Heart left ventricle (tissue), 16 donors: ENCODE measurements around the gene CYB561A3. TPM values are rescaled to one million over a fixed set of nuclear protein-coding genes. Genes with fewer than 3 reads are reported as not detected.

Experiments
- ATAC-seq, 4 donors: fragments of 200-7000 bp; cut with Tn5 transposase; one replicate each; pipeline ENCODE4 v1.9.1; 2020 to 2022; ENCODE audit warnings: moderate library complexity in 4 of 4, mild to moderate bottlenecking in 3 of 4, moderate number of reproducible peaks in 1 of 4
- DNase-seq, 5 donors: peaks; one replicate each; pipeline ENCODE4 v3.0.0-alpha.2; 2020
- H3K27ac ChIP-seq, 12 donors: fragments of 200-600 bp; sonication (generic) in 4 of 12; one replicate each; pipeline versions ENCODE4 v1.5.0 to v1.8.0; 2016 to 2022; ENCODE audit warnings: mild to moderate bottlenecking in 2 of 12
- H3K27me3 ChIP-seq, 9 donors: fragments of 200-600 bp; sonication (generic) in 2 of 9; one replicate each; pipeline versions ENCODE4 v1.5.1 to v1.8.0; 2016 to 2022; ENCODE audit warnings: mild to moderate bottlenecking in 3 of 9
- H3K36me3 ChIP-seq, 9 donors: fragments of 200-600 bp; sonication (generic) in 2 of 9; one replicate each; pipeline versions ENCODE4 v1.5.0 to v1.8.0; 2018 to 2022; ENCODE audit warnings: mild to moderate bottlenecking in 2 of 9
- H3K4me1 ChIP-seq, 12 donors: fragments of 200-600 bp; sonication (generic) in 4 of 12; one replicate each; pipeline versions ENCODE4 v1.5.0 to v1.8.0; 2016 to 2022; ENCODE audit warnings: mild to moderate bottlenecking in 3 of 12
- H3K4me3 ChIP-seq, 12 donors: fragments of 200-600 bp; sonication (generic) in 4 of 12; one replicate each; pipeline versions ENCODE4 v1.5.0 to v1.8.0; 2017 to 2022; ENCODE audit warnings: mild to moderate bottlenecking in 9 of 12, moderate library complexity in 4 of 12
- H3K9me3 ChIP-seq, 12 donors: fragments of 200-600 bp; sonication (generic) in 4 of 12; one replicate each; pipeline versions ENCODE4 v1.5.0 to v1.8.0; 2016 to 2022; ENCODE audit warnings: mild to moderate bottlenecking in 1 of 12
- POLR2A ChIP-seq, 2 donors: fragments of 450-650 bp; IDR thresholded peaks; one replicate each; pipeline ENCODE4 v1.6.1; 2017; ENCODE audit warnings: antibody characterized with exemption in 2 of 2, mild to moderate bottlenecking in 2 of 2, moderate library complexity in 2 of 2
- WGBS, 4 donors: extraction: QIAGEN DNeasy Blood & Tissue Kit in 2 of 4; methylation state at CpG; one replicate each; pipeline versions ENCODE4 v1.1.5 to v1.1.7; 2013 to 2018; 5-methylcytosine and 5-hydroxymethylcytosine counted together
- intact Hi-C, 10 donors: fragments of 100-400 bp; cut with DNase I; formaldehyde crosslinking; loops; one replicate each; pipeline versions ENCODE4 v1.11.1 to v1.14.2; 2022
- polyA plus RNA-seq, 2 donors: library from polyadenylated mRNA; stranded (reverse); fragments of 200-250 nt; gene quantifications; one replicate each; pipeline ENCODE4 v1.2.3, GENCODE V29; 2013
- total RNA-seq, 9 donors: library from RNA; depleted of rRNA in 2 of 9; stranded (reverse); fragments of >200 nt in 2 of 9; fragmentation: NEBNext Ultra II Directional in 3 of 9; extraction: Animal tissue kit (Norgen Biotek cat#: 25700) in 3 of 9; gene quantifications; one replicate each; pipeline versions ENCODE4 v1.1.0 to v1.2.4, GENCODE V29; 2016 to 2023
- TF ChIP-seq, protein P1 (sequence below), 12 donors: fragments of 200-600 bp; sonication (generic) in 4 of 12; IDR thresholded peaks; one replicate each; pipeline versions ENCODE4 v1.5.0 to v1.8.0; 2018 to 2022; ENCODE audit warnings: antibody characterized with exemption in 12 of 12, mild to moderate bottlenecking in 5 of 12
- donor health status: ischemic (EF 13 %, LVEDD 7.1; RV severe dilation, severe dysfunction).
- donor health status: healthy with polysubstance abuse.
- donor health status: DM: no; HTN: yes; CAD: no.
- donor health status: DM: no; HTN: no; CAD: no.
- donor health status: ischemic (EF 25% LVEDD 6.9; RV normal size, moderate dysfunction).
- donor health status: ischemic (EF 25% LVEDD 5.7; RV mildly dilated, moderate dysfunction).
- donor health status: healthy.
- donor health status: DM: yes; HTN: yes; CAD: no.
- donor health status: ischemic (EF 35%, LVEDD 5.7; RV mildly dilated, moderate dysfunction).
- donor health status: nonischemic (EF 11% LVEDD 7.7; RV severe dilation, severe dysfunction).
- donor health status: DM: yes; HTN: yes; CAD: no.
- donor health status: PGD.
- donor health status: ischemic (EF 29% LVEDD 5.4; RV normal size, mild dysfunction).
- donor health status: nonischemic (EF 23%, LVEDD 6.1; RV moderate dilation, normal function).

CYB561A3 gene
- total and polyA plus RNA-seq, 11 donors, result 6.7 to 23.9 (median 11.9) TPM

DNA sequence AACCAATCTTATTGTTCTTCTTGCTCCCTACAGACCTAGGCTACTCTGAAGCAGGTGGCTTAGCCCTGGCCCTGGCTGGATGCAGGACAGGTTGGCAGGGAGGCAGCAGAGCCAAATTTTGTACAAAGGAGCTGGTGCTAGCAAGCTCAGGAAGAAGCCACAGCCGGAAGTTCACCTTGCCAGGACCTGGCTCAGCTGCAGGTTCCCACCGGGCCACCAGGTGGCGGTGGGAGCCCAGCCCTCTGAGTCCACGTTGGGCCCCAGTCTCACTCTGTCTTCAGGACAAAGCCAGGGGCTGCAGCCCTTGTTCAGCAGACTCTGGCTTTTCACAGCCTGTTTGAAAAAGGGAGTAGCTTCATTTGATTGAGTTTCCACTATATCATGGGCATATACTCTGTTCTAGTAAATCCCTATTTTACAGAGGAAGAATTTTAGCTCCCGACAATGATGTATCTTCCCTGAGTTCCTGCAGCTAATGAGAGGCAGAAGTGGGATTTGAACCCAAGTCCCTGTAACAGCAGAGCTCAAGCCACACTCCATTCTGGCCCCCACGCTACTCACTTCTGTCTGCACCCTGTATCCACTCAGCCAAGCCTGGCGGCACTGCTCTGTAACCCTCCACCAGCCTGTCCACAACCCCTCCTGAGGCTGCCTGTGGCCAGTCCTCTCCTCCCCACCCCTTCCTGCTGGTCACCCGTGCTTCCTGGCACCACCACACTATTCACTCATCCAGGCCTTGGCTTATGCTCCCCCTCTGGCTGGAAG, 25.3 kb downstream of the CYB561A3 start:
- H3K4me1 ChIP-seq, result peaks cover 0 to 32% (median 22%) of the 10 kb centered on the region in 12 donors
- TF ChIP-seq POLR2A (IDR thresholded peaks at IDR 0.05), result no peak
- TF ChIP-seq, protein P1, sequence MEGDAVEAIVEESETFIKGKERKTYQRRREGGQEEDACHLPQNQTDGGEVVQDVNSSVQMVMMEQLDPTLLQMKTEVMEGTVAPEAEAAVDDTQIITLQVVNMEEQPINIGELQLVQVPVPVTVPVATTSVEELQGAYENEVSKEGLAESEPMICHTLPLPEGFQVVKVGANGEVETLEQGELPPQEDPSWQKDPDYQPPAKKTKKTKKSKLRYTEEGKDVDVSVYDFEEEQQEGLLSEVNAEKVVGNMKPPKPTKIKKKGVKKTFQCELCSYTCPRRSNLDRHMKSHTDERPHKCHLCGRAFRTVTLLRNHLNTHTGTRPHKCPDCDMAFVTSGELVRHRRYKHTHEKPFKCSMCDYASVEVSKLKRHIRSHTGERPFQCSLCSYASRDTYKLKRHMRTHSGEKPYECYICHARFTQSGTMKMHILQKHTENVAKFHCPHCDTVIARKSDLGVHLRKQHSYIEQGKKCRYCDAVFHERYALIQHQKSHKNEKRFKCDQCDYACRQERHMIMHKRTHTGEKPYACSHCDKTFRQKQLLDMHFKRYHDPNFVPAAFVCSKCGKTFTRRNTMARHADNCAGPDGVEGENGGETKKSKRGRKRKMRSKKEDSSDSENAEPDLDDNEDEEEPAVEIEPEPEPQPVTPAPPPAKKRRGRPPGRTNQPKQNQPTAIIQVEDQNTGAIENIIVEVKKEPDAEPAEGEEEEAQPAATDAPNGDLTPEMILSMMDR (IDR thresholded peaks at IDR 0.05), result peak; percentile 88 to 98 (median 95)
- WGBS, 4 donors, result 31 to 58% (median 32%) methylated on average over 4 to 8 of the region's 8 CpGs
- H3K4me3 ChIP-seq, result no peak overlapping the region
- peaks cover 0 to 7% (median 0%) of the 10 kb centered on the region in 9 donors for H3K36me3 ChIP-seq
- H3K9me3 ChIP-seq, result no peaks in the 10 kb centered on the region
- ATAC-seq (peak; percentile 52 to 68 (median 53)), DNase-seq (peak; percentile 64 to 88 (median 81))
- intact Hi-C loops, result loop anchor here in 9 of 10 donors (1.0 to 10.0 kb wide), 3 partner anchors 48 to 298 kb away; no protein-coding TSS in a partner anchor
- peak overlapping the region in 7 of 12 donors; percentile 21 to 73 (median 51) for H3K27ac ChIP-seq
- H3K27me3 ChIP-seq, result no peaks in the 10 kb centered on the region

DNA sequence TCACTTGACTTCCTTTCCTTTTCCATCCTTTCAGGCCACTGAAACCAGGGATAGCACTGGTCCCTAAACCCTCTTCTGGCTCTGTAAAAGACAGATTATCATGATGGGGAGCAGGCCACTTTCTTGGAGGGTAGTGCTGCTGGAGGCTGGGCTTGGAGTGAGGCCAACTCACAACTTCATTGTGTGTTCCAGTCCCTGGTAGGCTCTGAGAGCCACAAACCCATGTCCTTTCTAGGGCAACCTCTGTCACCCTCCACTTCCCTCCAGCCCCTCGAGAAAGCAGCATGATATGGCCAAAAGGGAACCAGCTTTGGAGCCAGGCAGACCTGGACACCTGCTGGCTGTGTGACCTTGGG, 26.3 kb downstream of the CYB561A3 start:
- H3K4me1 ChIP-seq, result peaks cover 0 to 41% (median 31%) of the 10 kb centered on the region in 12 donors
- H3K27me3 ChIP-seq, result no peaks in the 10 kb centered on the region
- ATAC-seq (no peak), DNase-seq (no peak)
- peak overlapping the region in 3 of 12 donors; percentile 7 to 23 (median 18) for H3K27ac ChIP-seq
- H3K36me3 ChIP-seq, result peaks cover 0 to 11% (median 0%) of the 10 kb centered on the region in 9 donors
- no peaks in the 10 kb centered on the region for H3K9me3 ChIP-seq
- no peak for TF ChIP-seq POLR2A (IDR thresholded peaks at IDR 0.05)
- TF ChIP-seq, protein P1 (IDR thresholded peaks at IDR 0.05), result no peak
- H3K4me3 ChIP-seq, result no peak overlapping the region
- intact Hi-C loops, result loop anchor here in 2 of 10 donors (2.0 to 10.0 kb wide), 2 partner anchors 49 to 299 kb away; no protein-coding TSS in a partner anchor
- WGBS, 4 donors, result 80 to 85% (median 82%) methylated on average over 1 of the region's 1 CpG

DNA sequence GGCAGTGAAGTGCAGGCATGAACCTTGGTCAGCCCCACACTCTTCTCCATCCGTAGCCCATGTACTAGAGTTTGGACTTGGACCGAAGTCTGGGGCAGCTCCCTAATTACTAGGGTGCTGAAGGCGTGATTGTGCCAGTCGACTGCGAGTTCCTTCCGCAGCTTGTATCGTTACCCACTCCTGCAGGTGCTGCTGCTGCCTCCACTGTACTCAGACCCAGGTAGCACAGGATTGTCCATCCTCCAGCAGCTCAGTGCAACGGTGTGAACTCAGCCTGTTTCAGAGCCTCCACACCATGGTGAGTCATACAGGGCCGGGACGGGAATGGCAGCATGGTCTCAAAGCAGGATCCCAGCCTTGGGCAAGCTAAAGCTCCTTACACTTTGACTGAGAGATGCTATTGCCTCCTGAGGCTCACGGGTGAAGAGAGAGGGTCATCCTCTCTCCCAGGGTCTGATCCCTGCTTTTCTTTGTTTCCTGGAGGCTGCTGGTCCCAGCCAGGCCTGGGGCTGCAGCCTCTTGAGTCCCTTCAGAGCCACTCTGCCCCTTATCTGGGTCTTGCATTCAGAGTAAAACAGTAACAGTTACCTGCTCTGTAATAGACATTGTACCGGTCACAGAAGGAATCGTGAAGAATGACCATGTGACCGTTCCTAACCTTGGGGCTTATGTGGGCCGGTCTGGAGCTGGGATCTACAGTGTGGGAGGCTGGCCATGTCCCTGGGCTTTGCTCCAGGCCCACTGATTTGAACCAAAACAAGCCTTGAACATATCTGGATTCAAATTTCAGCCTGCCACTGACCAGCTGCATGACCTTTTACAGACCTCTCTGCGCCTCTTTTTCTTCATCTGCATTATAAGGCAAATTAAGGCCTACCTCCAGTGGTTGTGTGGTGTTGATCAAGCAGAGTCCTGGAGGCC, 27.0 kb downstream of the CYB561A3 start:
- peak overlapping the region in 1 of 12 donors; percentile 7 for H3K27ac ChIP-seq
- no peak overlapping the region for H3K4me3 ChIP-seq
- intact Hi-C loops, result loop anchor here in 2 of 10 donors (2.0 to 10.0 kb wide), 2 partner anchors 50 to 300 kb away; no protein-coding TSS in a partner anchor
- H3K9me3 ChIP-seq, result no peaks in the 10 kb centered on the region
- ATAC-seq, result no peak
- no peaks in the 10 kb centered on the region for H3K27me3 ChIP-seq
- WGBS, 4 donors, result 84 to 91% (median 87%) methylated on average over 16 of the region's 16 CpGs
- TF ChIP-seq, protein P1 (IDR thresholded peaks at IDR 0.05), result no peak
- TF ChIP-seq POLR2A (IDR thresholded peaks at IDR 0.05), result no peak
- peaks cover 0 to 17% (median 3%) of the 10 kb centered on the region in 9 donors for H3K36me3 ChIP-seq
- DNase-seq, result no peak
- H3K4me1 ChIP-seq, result peaks cover 0 to 47% (median 33%) of the 10 kb centered on the region in 12 donors
